KOPT-K1 (cell line): ENCODE data around the gene DACH1.

Experiments used
- H3K27ac ChIP-seq: fragments of 200-600 bp; sonication (generic); 2 replicates; pipeline ENCODE4 v1.5.1; 2016; ENCODE audit warnings: antibody characterized with exemption, mild to moderate bottlenecking, low read depth, low read length; ENCODE audit not compliant: poor library complexity, severe bottlenecking
- H3K36me3 ChIP-seq: fragments of 200-600 bp; sonication (generic); 2 replicates; pipeline ENCODE4 v1.5.1; 2017; ENCODE audit warnings: antibody characterized with exemption, mild to moderate bottlenecking, low read length, moderate library complexity; ENCODE audit not compliant: insufficient read depth
- H3K9me3 ChIP-seq: fragments of 200-600 bp; sonication (generic); 2 replicates; pipeline ENCODE4 v1.5.1; 2017; ENCODE audit warnings: antibody characterized with exemption, low read length, mild to moderate bottlenecking; ENCODE audit not compliant: insufficient read depth, poor library complexity, severe bottlenecking

The DACH1 gene

GRCh38 chr13:71629167-71629566 lies 237.8 kb downstream of the DACH1 start:
- Histone ChIP-seq H3K36me3 (no peaks in the 10 kb centered on the region), H3K27ac (no peak overlapping the region), H3K9me3 (no peaks in the 10 kb centered on the region)

GRCh38 chr13:71626421-71627117 lies 240.4 kb downstream of the DACH1 start:
- Histone ChIP-seq H3K36me3 (no peaks in the 10 kb centered on the region), H3K27ac (no peak overlapping the region), H3K9me3 (no peaks in the 10 kb centered on the region)

GRCh38 chr13:71625694-71626093 lies 241.3 kb downstream of the DACH1 start:
- Histone ChIP-seq H3K27ac (no peak overlapping the region), H3K36me3 (no peaks in the 10 kb centered on the region), H3K9me3 (no peaks in the 10 kb centered on the region)

GRCh38 chr13:71624653-71625600 lies 242.1 kb downstream of the DACH1 start:
- H3K27ac ChIP-seq = no peak overlapping the region
- H3K36me3 ChIP-seq = no peaks in the 10 kb centered on the region
- no peaks in the 10 kb centered on the region for H3K9me3 ChIP-seq

GRCh38 chr13:71621174-71622124 lies 245.6 kb downstream of the DACH1 start:
- H3K9me3 ChIP-seq = no peaks in the 10 kb centered on the region
- no peaks in the 10 kb centered on the region for H3K36me3 ChIP-seq
- no peak overlapping the region for H3K27ac ChIP-seq

GRCh38 chr13:71619096-71619495 lies 247.9 kb downstream of the DACH1 start:
- Histone ChIP-seq H3K9me3 (no peaks in the 10 kb centered on the region), H3K36me3 (no peaks in the 10 kb centered on the region), H3K27ac (no peak overlapping the region)

- H3K36me3 ChIP-seq = no peaks in the 10 kb centered on the region
- H3K9me3 ChIP-seq = no peaks in the 10 kb centered on the region
- no peak overlapping the region for H3K27ac ChIP-seq
Observed at GRCh38 chr13:71618159-71618558, 248.8 kb downstream of the DACH1 start.

- Histone ChIP-seq H3K27ac (no peak overlapping the region), H3K36me3 (no peaks in the 10 kb centered on the region), H3K9me3 (no peaks in the 10 kb centered on the region)
Observed at GRCh38 chr13:71617265-71617664, 249.7 kb downstream of the DACH1 start.

GRCh38 chr13:71613066-71613745 lies 253.8 kb downstream of the DACH1 start:
- H3K27ac ChIP-seq = no peak overlapping the region
- no peaks in the 10 kb centered on the region for H3K36me3 ChIP-seq
- no peaks in the 10 kb centered on the region for H3K9me3 ChIP-seq

GRCh38 chr13:71611292-71611691 lies 255.7 kb downstream of the DACH1 start:
- no peak overlapping the region for H3K27ac ChIP-seq

GRCh38 chr13:71610876-71611275 lies 256.1 kb downstream of the DACH1 start:
- H3K27ac ChIP-seq = no peak overlapping the region
- no peaks in the 10 kb centered on the region for H3K36me3 ChIP-seq
- no peaks in the 10 kb centered on the region for H3K9me3 ChIP-seq

More at GRCh38 chr13:71611292-71611691, 255.7 kb downstream of the DACH1 start:
- H3K9me3 ChIP-seq = no peaks in the 10 kb centered on the region
- no peaks in the 10 kb centered on the region for H3K36me3 ChIP-seq

GRCh38 chr13:71609271-71609670 lies 257.7 kb downstream of the DACH1 start:
- Histone ChIP-seq H3K27ac (no peak overlapping the region), H3K36me3 (no peaks in the 10 kb centered on the region), H3K9me3 (no peaks in the 10 kb centered on the region)

GRCh38 chr13:71607575-71607974 lies 259.4 kb downstream of the DACH1 start:
- H3K9me3 ChIP-seq = no peaks in the 10 kb centered on the region
- H3K27ac ChIP-seq = no peak overlapping the region
- no peaks in the 10 kb centered on the region for H3K36me3 ChIP-seq

GRCh38 chr13:71606818-71607217 lies 260.2 kb downstream of the DACH1 start:
- Histone ChIP-seq H3K36me3 (no peaks in the 10 kb centered on the region), H3K9me3 (no peaks in the 10 kb centered on the region), H3K27ac (no peak overlapping the region)
